Measurements from ENCODE around the gene IQGAP2. TPM values are rescaled to one million over a fixed set of nuclear protein-coding genes. Genes with fewer than 3 reads are reported as not detected.
"Not testable (repeated sequence)": the region's sequence is repeated elsewhere in the genome, so short reads cannot be mapped to it uniquely, and the experiment has no call there.

Gene IQGAP2
- total RNA-seq, 1 donor from 2014 or later, result 43.5 TPM

- H3K4me3 Mint-ChIP-seq, result no peak overlapping the region
- H3K36me3 Mint-ChIP-seq (ENCODE audit: low read depth), result peaks cover 17% of the 10 kb centered on the region
- H3K9me3 Mint-ChIP-seq, result peaks cover 4% of the 10 kb centered on the region
- H3K4me1 Mint-ChIP-seq (ENCODE audit: low read depth), result peaks cover 49% of the 10 kb centered on the region
- intact Hi-C loops (cut with micrococcal nuclease), result no loop called here
- H3K27me3 Mint-ChIP-seq (ENCODE audit: insufficient read depth), result no peaks in the 10 kb centered on the region
- H3K27ac Mint-ChIP-seq, result no peak overlapping the region
- DNase-seq (ENCODE audit: low spot score), result no peak
Measured at GRCh38 chr5:76535577-76535976, 132.5 kb downstream of the IQGAP2 start.

- intact Hi-C loops (cut with micrococcal nuclease), result no loop called here
- Mint-ChIP-seq H3K27me3 (ENCODE audit: insufficient read depth) (no peaks in the 10 kb centered on the region), H3K27ac (no peak overlapping the region), H3K4me3 (no peak overlapping the region), H3K9me3 (no peaks in the 10 kb centered on the region), H3K36me3 (ENCODE audit: low read depth) (peaks cover 16% of the 10 kb centered on the region), H3K4me1 (ENCODE audit: low read depth) (peaks cover 53% of the 10 kb centered on the region)
- no peak for DNase-seq (ENCODE audit: low spot score)
Measured at GRCh38 chr5:76537073-76537543, 134.0 kb downstream of the IQGAP2 start.

GRCh38 chr5:76542241-76542640 lies 139.2 kb downstream of the IQGAP2 start:
- DNase-seq (ENCODE audit: low spot score), result no peak
- Mint-ChIP-seq H3K9me3 (no peaks in the 10 kb centered on the region), H3K36me3 (ENCODE audit: low read depth) (peaks cover 9% of the 10 kb centered on the region), H3K27me3 (ENCODE audit: insufficient read depth) (no peaks in the 10 kb centered on the region), H3K4me3 (no peak overlapping the region), H3K27ac (peak overlapping the region; percentile 98), H3K4me1 (ENCODE audit: low read depth) (peaks cover 89% of the 10 kb centered on the region)
- intact Hi-C loops (cut with micrococcal nuclease), result loop anchor here (5.0 to 10.0 kb wide), 2 partner anchors 365 to 877 kb away; no protein-coding TSS in a partner anchor

GRCh38 chr5:76542887-76543690 lies 140.0 kb downstream of the IQGAP2 start:
- intact Hi-C loops (cut with micrococcal nuclease), result loop anchor here (1.0 to 10.0 kb wide), 4 partner anchors 22 to 878 kb away; no protein-coding TSS in a partner anchor
- peak overlapping the region; percentile 98 for H3K27ac Mint-ChIP-seq
- H3K9me3 Mint-ChIP-seq, result no peaks in the 10 kb centered on the region
- peak; percentile 47 for DNase-seq (ENCODE audit: low spot score)
- peaks cover 8% of the 10 kb centered on the region for H3K36me3 Mint-ChIP-seq (ENCODE audit: low read depth)
- H3K4me3 Mint-ChIP-seq, result peak overlapping the region; percentile 79
- peaks cover 93% of the 10 kb centered on the region for H3K4me1 Mint-ChIP-seq (ENCODE audit: low read depth)
- H3K27me3 Mint-ChIP-seq (ENCODE audit: insufficient read depth), result no peaks in the 10 kb centered on the region

- peaks cover 7% of the 10 kb centered on the region for H3K36me3 Mint-ChIP-seq (ENCODE audit: low read depth)
- DNase-seq (ENCODE audit: low spot score), result peak; percentile 41
- peaks cover 93% of the 10 kb centered on the region for H3K4me1 Mint-ChIP-seq (ENCODE audit: low read depth)
- peak overlapping the region; percentile 98 for H3K27ac Mint-ChIP-seq
- H3K9me3 Mint-ChIP-seq, result no peaks in the 10 kb centered on the region
- H3K27me3 Mint-ChIP-seq (ENCODE audit: insufficient read depth), result no peaks in the 10 kb centered on the region
- intact Hi-C loops (cut with micrococcal nuclease), result loop anchor here (1.0 to 10.0 kb wide), 3 partner anchors 206 to 880 kb away; no protein-coding TSS in a partner anchor
- H3K4me3 Mint-ChIP-seq, result peak overlapping the region; percentile 79
Measured at GRCh38 chr5:76544268-76544926, 141.3 kb downstream of the IQGAP2 start.

- Mint-ChIP-seq H3K27me3 (ENCODE audit: insufficient read depth) (no peaks in the 10 kb centered on the region), H3K9me3 (no peaks in the 10 kb centered on the region), H3K27ac (no peak overlapping the region), H3K4me3 (no peak overlapping the region), H3K36me3 (ENCODE audit: low read depth) (peaks cover 11% of the 10 kb centered on the region), H3K4me1 (ENCODE audit: low read depth) (peaks cover 93% of the 10 kb centered on the region)
- no peak for DNase-seq (ENCODE audit: low spot score)
- intact Hi-C loops (cut with micrococcal nuclease), result loop anchor here (5.0 to 10.0 kb wide), 5 partner anchors 172 to 978 kb away; partner anchors contain the start of genes AGGF1, F2R and POC5
Measured at GRCh38 chr5:76545184-76545583, 142.1 kb downstream of the IQGAP2 start.

GRCh38 chr5:76546497-76547102 lies 143.5 kb downstream of the IQGAP2 start:
- Mint-ChIP-seq H3K4me1 (ENCODE audit: low read depth) (peaks cover 83% of the 10 kb centered on the region), H3K36me3 (ENCODE audit: low read depth) (peaks cover 11% of the 10 kb centered on the region), H3K9me3 (no peaks in the 10 kb centered on the region), H3K27ac (peak overlapping the region; percentile 93), H3K27me3 (ENCODE audit: insufficient read depth) (no peaks in the 10 kb centered on the region), H3K4me3 (peak overlapping the region; percentile 77)
- intact Hi-C loops (cut with micrococcal nuclease), result loop anchor here (1.0 to 10.0 kb wide), 15 partner anchors 25 to 979 kb away; partner anchors contain the start of genes AGGF1, F2R and POC5
- DNase-seq (ENCODE audit: low spot score), result no peak

- Mint-ChIP-seq H3K9me3 (no peaks in the 10 kb centered on the region), H3K4me3 (peak overlapping the region; percentile 77), H3K4me1 (ENCODE audit: low read depth) (peaks cover 80% of the 10 kb centered on the region), H3K36me3 (ENCODE audit: low read depth) (peaks cover 12% of the 10 kb centered on the region), H3K27ac (peak overlapping the region; percentile 93), H3K27me3 (ENCODE audit: insufficient read depth) (no peaks in the 10 kb centered on the region)
- intact Hi-C loops (cut with micrococcal nuclease), result loop anchor here (1.0 to 10.0 kb wide), 15 partner anchors 26 to 980 kb away; partner anchors contain the start of genes AGGF1, F2R and POC5
- peak; percentile 63 for DNase-seq (ENCODE audit: low spot score)
Measured at GRCh38 chr5:76547242-76547890, 144.3 kb downstream of the IQGAP2 start.

- peak overlapping the region; percentile 93 for H3K27ac Mint-ChIP-seq
- H3K4me1 Mint-ChIP-seq (ENCODE audit: low read depth), result peaks cover 77% of the 10 kb centered on the region
- no peaks in the 10 kb centered on the region for H3K27me3 Mint-ChIP-seq (ENCODE audit: insufficient read depth)
- no peaks in the 10 kb centered on the region for H3K9me3 Mint-ChIP-seq
- DNase-seq (ENCODE audit: low spot score), result no peak
- peak overlapping the region; percentile 77 for H3K4me3 Mint-ChIP-seq
- peaks cover 10% of the 10 kb centered on the region for H3K36me3 Mint-ChIP-seq (ENCODE audit: low read depth)
- intact Hi-C loops (cut with micrococcal nuclease), result loop anchor here (1.0 to 10.0 kb wide), 15 partner anchors 27 to 981 kb away; partner anchors contain the start of genes AGGF1, F2R and POC5
Measured at GRCh38 chr5:76547891-76548524, 144.9 kb downstream of the IQGAP2 start.

GRCh38 chr5:76548525-76549229 lies 145.6 kb downstream of the IQGAP2 start:
- H3K36me3 Mint-ChIP-seq (ENCODE audit: low read depth), result peaks cover 10% of the 10 kb centered on the region
- DNase-seq (ENCODE audit: low spot score), result no peak
- no peak overlapping the region for H3K4me3 Mint-ChIP-seq
- no peaks in the 10 kb centered on the region for H3K9me3 Mint-ChIP-seq
- H3K27me3 Mint-ChIP-seq (ENCODE audit: insufficient read depth), result no peaks in the 10 kb centered on the region
- peak overlapping the region; percentile 93 for H3K27ac Mint-ChIP-seq
- peaks cover 75% of the 10 kb centered on the region for H3K4me1 Mint-ChIP-seq (ENCODE audit: low read depth)
- intact Hi-C loops (cut with micrococcal nuclease), result loop anchor here (5.0 to 10.0 kb wide), 5 partner anchors 169 to 981 kb away; partner anchors contain the start of genes AGGF1, F2R and POC5

GRCh38 chr5:76550881-76551280 lies 147.8 kb downstream of the IQGAP2 start:
- H3K27me3 Mint-ChIP-seq (ENCODE audit: insufficient read depth); intact Hi-C loops (cut with micrococcal nuclease); H3K4me3 Mint-ChIP-seq; DNase-seq (ENCODE audit: low spot score); H3K27ac Mint-ChIP-seq; H3K9me3 Mint-ChIP-seq: not testable (repeated sequence)
- Mint-ChIP-seq H3K4me1 (ENCODE audit: low read depth) (peaks cover 77% of the 10 kb centered on the region), H3K36me3 (ENCODE audit: low read depth) (peaks cover 14% of the 10 kb centered on the region)

All from activated T-helper 1 cell treated with anti-CD3 and anti-CD28 coated beads, Interleukin-12 subunit alpha, Interleukin-12 subunit beta, Interleukin-2, Interleukin-4 antibody, amounts not matched to agents 30 ng/mL and 10 ng/mL and 1 ng/mL, durations not matched to agents 14 hours and 24 hours and 36 hours (primary cell).